Neural progenitor cell (in vitro differentiated cells): Measurements from ENCODE around the gene TMEM14B. TPM values are rescaled to one million over a fixed set of nuclear protein-coding genes. Genes with fewer than 3 reads are reported as not detected.

ENCODE experiments used
- DNase-seq: peaks from one replicate; pipeline ENCODE4 v3.0.0-alpha.2; 2016; ENCODE audit warnings: low spot score
- H2AFZ ChIP-seq: fragments of 200-600 bp; sonication (generic); replicated peaks from 2 replicates; pipeline ENCODE4 v1.6.1; 2016; ENCODE audit warnings: antibody characterized with exemption
- H3F3A ChIP-seq: fragments of 200-600 bp; sonication (generic); 2 replicates; pipeline ENCODE4 v1.6.1; 2016; ENCODE audit warnings: antibody characterized with exemption, low read depth
- H3K27ac ChIP-seq: fragments of 200-600 bp; sonication (generic); 2 replicates; pipeline ENCODE4 v1.5.1; 2016; ENCODE audit warnings: mild to moderate bottlenecking
- H3K27me3 ChIP-seq: fragments of 200-600 bp; sonication (generic); 2 replicates; pipeline ENCODE4 v1.6.1; 2016; ENCODE audit warnings: mild to moderate bottlenecking, moderate library complexity
- H3K36me3 ChIP-seq: fragments of 200-600 bp; sonication (generic); 2 replicates; pipeline ENCODE4 v1.5.1; 2016
- H3K4me1 ChIP-seq: fragments of 200-600 bp; sonication (generic); 2 replicates; pipeline ENCODE4 v1.6.1; 2016; ENCODE audit warnings: mixed run types
- H3K4me2 ChIP-seq: fragments of 200-600 bp; sonication (generic); 2 replicates; pipeline ENCODE4 v1.6.1; 2016
- H3K4me3 ChIP-seq: fragments of 200-600 bp; sonication (generic); 2 replicates; pipeline ENCODE4 v1.5.1; 2016
- H3K79me2 ChIP-seq: fragments of 200-600 bp; sonication (generic); 2 replicates; pipeline ENCODE4 v1.6.1; 2016; ENCODE audit warnings: low read depth
- H3K9ac ChIP-seq: fragments of 200-600 bp; sonication (generic); 2 replicates; pipeline ENCODE4 v1.6.1; 2016
- H3K9me3 ChIP-seq: fragments of 200-600 bp; sonication (generic); 2 replicates; pipeline ENCODE4 v1.5.1; 2016; ENCODE audit warnings: low read depth
- H4K20me1 ChIP-seq: fragments of 200-600 bp; sonication (generic); 2 replicates; pipeline ENCODE4 v1.6.1; 2016; ENCODE audit warnings: low read depth
- H3K27ac Mint-ChIP-seq: 3 replicates; pipeline ENCODE4 v1.8.0; 2021; ENCODE audit warnings: mixed read lengths
- H3K27me3 Mint-ChIP-seq: 2 replicates; pipeline ENCODE4 v1.8.0; 2022; ENCODE audit warnings: low read depth, mild to moderate bottlenecking, inconsistent platforms, moderate library complexity, mixed read lengths; ENCODE audit not compliant: insufficient read depth
- H3K36me3 Mint-ChIP-seq: 3 replicates; pipeline ENCODE4 v1.8.0; 2021; ENCODE audit warnings: mixed read lengths
- H3K4me1 Mint-ChIP-seq: 3 replicates; pipeline ENCODE4 v1.8.0; 2021; ENCODE audit warnings: mixed read lengths
- H3K4me3 Mint-ChIP-seq: 3 replicates; pipeline ENCODE4 v1.8.0; 2021; ENCODE audit warnings: mild to moderate bottlenecking, moderate library complexity, mixed read lengths
- H3K9me3 Mint-ChIP-seq: 3 replicates; pipeline ENCODE4 v1.8.0; 2020; ENCODE audit warnings: mixed read lengths
- EZH2 ChIP-seq: fragments of 200-600 bp; sonication (generic); IDR thresholded peaks from 2 replicates; pipeline ENCODE4 v1.6.1; 2017; ENCODE audit warnings: antibody characterized with exemption, mild to moderate bottlenecking, moderate library complexity
- EZH2phosphoT487 ChIP-seq: fragments of 200-600 bp; sonication (generic); IDR thresholded peaks from 2 replicates; pipeline ENCODE4 v1.6.1; 2017; ENCODE audit warnings: antibody characterized with exemption
- total RNA-seq: library from RNA; depleted of rRNA; stranded (reverse); fragments of >200 nt; gene quantifications from 2 replicates; pipeline ENCODE4 v1.2.3, GENCODE V29; 2015; ENCODE audit warnings: low replicate concordance
- TF ChIP-seq, protein P1 (sequence below): fragments of 200-600 bp; sonication (generic); IDR thresholded peaks from 2 replicates; pipeline ENCODE4 v1.5.1; 2017; ENCODE audit warnings: antibody characterized with exemption, mild to moderate bottlenecking

TMEM14B gene
- total RNA-seq, 1 donor from 2014 or later, result 138 TPM

DNA sequence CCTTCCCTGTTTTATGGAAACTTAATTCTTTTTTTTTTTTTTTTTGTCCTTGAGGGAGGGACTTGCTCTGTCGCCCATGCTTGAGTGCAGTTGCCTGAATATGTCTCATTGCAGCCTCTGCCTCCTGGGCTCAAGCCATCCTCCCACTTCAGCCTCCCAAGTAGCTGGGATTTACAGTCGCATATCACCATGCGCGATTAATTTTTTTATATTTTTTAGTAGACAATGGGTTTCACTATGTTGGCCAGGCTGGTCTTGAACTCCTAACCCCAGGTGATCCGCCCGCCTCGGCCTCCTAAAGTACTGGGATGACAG, 24.1 kb upstream of the TMEM14B start:
- Histone ChIP-seq H2AFZ (no peak overlapping the region), H3K4me3 (peak overlapping the region; percentile 92), H4K20me1 (peaks cover 6% of the 10 kb centered on the region), H3K9me3 (no peaks in the 10 kb centered on the region), H3K36me3 (no peaks in the 10 kb centered on the region), H3K27ac (peak overlapping the region; percentile 88), H3K4me2 (peak overlapping the region; percentile 83), H3F3A (peaks cover 19% of the 10 kb centered on the region), H3K9ac (peak overlapping the region; percentile 88), H3K79me2 (peaks cover 37% of the 10 kb centered on the region), H3K27me3 (no peaks in the 10 kb centered on the region), H3K4me1 (peaks cover 17% of the 10 kb centered on the region)
- H3K9me3 Mint-ChIP-seq, result no peaks in the 10 kb centered on the region
- no peak for DNase-seq
- no peaks in the 10 kb centered on the region for H3K27me3 Mint-ChIP-seq
- TF ChIP-seq EZH2 (no peak), EZH2phosphoT487 (no peak)
- TF ChIP-seq, protein P1, sequence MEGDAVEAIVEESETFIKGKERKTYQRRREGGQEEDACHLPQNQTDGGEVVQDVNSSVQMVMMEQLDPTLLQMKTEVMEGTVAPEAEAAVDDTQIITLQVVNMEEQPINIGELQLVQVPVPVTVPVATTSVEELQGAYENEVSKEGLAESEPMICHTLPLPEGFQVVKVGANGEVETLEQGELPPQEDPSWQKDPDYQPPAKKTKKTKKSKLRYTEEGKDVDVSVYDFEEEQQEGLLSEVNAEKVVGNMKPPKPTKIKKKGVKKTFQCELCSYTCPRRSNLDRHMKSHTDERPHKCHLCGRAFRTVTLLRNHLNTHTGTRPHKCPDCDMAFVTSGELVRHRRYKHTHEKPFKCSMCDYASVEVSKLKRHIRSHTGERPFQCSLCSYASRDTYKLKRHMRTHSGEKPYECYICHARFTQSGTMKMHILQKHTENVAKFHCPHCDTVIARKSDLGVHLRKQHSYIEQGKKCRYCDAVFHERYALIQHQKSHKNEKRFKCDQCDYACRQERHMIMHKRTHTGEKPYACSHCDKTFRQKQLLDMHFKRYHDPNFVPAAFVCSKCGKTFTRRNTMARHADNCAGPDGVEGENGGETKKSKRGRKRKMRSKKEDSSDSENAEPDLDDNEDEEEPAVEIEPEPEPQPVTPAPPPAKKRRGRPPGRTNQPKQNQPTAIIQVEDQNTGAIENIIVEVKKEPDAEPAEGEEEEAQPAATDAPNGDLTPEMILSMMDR, result no peak
- H3K4me1 Mint-ChIP-seq, result peaks cover 34% of the 10 kb centered on the region
- peak overlapping the region; percentile 96 for H3K27ac Mint-ChIP-seq
- H3K36me3 Mint-ChIP-seq, result peaks cover 19% of the 10 kb centered on the region
- H3K4me3 Mint-ChIP-seq, result peak overlapping the region; percentile 97

DNA sequence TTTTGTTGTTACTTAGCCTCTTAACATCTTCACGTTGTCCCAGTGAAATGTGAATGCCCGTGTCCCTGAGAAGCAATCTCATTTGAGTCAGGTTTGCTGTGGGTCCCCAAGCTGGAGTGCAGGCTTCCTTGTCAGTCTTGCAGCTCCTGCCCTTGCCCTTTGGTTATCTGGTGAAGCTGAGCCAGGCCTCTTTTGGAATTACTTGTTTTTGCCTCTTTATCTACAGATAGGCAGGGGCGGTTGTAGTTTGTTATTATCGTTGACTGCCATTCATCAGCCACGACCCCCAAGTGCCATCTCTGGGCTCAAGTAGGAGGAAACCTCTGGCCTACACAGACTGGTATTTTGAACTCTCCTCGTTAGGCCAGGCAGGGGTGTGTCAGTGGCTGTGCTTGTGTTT, 22.6 kb upstream of the TMEM14B start:
- no peak overlapping the region for H2AFZ ChIP-seq
- TF ChIP-seq EZH2 (no peak), EZH2phosphoT487 (no peak)
- TF ChIP-seq, protein P1, result no peak
- peaks cover 19% of the 10 kb centered on the region for H3F3A ChIP-seq
- Mint-ChIP-seq H3K27me3 (no peaks in the 10 kb centered on the region), H3K36me3 (peaks cover 21% of the 10 kb centered on the region), H3K4me3 (peak overlapping the region; percentile 67), H3K27ac (peak overlapping the region; percentile 57), H3K4me1 (peaks cover 34% of the 10 kb centered on the region), H3K9me3 (no peaks in the 10 kb centered on the region)
- no peak overlapping the region for H3K9ac ChIP-seq
- peak overlapping the region; percentile 83 for H3K4me2 ChIP-seq
- DNase-seq, result no peak
- peaks cover 37% of the 10 kb centered on the region for H3K79me2 ChIP-seq
- H3K4me1 ChIP-seq, result peaks cover 14% of the 10 kb centered on the region
- no peaks in the 10 kb centered on the region for H3K36me3 ChIP-seq
- H3K27me3 ChIP-seq, result no peaks in the 10 kb centered on the region
- no peak overlapping the region for H3K4me3 ChIP-seq
- peaks cover 6% of the 10 kb centered on the region for H4K20me1 ChIP-seq
- no peaks in the 10 kb centered on the region for H3K9me3 ChIP-seq
- peak overlapping the region; percentile 49 for H3K27ac ChIP-seq

DNA sequence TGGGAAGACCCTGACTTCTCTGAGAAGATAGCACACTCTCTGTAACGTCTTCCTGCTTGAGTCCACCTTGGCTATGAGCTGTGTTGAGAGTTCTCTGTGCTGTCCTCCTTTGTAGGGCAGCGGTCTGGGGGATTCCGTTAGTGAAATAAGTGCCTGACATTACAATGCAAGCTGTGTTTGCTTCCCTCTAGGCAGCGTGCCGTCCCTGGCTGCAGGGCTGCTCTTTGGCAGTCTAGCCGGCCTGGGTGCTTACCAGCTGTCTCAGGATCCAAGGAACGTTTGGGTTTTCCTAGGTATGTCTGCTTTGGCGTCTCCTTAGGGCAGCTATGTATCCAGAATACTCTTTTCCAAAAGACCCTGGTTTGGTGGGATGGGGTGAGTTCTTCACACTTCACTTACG, 21.9 kb upstream of the TMEM14B start:
- no peak for DNase-seq
- Histone ChIP-seq H3K36me3 (no peaks in the 10 kb centered on the region), H4K20me1 (peaks cover 6% of the 10 kb centered on the region), H3K9ac (no peak overlapping the region), H3K27me3 (no peaks in the 10 kb centered on the region), H3K27ac (peak overlapping the region; percentile 49), H3F3A (peaks cover 19% of the 10 kb centered on the region), H3K9me3 (no peaks in the 10 kb centered on the region), H3K4me1 (peaks cover 14% of the 10 kb centered on the region), H2AFZ (no peak overlapping the region), H3K79me2 (peaks cover 37% of the 10 kb centered on the region), H3K4me2 (peak overlapping the region; percentile 83), H3K4me3 (no peak overlapping the region)
- H3K36me3 Mint-ChIP-seq, result peaks cover 27% of the 10 kb centered on the region
- peak overlapping the region; percentile 27 for H3K27ac Mint-ChIP-seq
- no peaks in the 10 kb centered on the region for H3K9me3 Mint-ChIP-seq
- peak overlapping the region; percentile 68 for H3K4me3 Mint-ChIP-seq
- no peaks in the 10 kb centered on the region for H3K27me3 Mint-ChIP-seq
- TF ChIP-seq, protein P1, result no peak
- TF ChIP-seq EZH2 (no peak), EZH2phosphoT487 (no peak)
- peaks cover 34% of the 10 kb centered on the region for H3K4me1 Mint-ChIP-seq
